ENCODE measurements around the gene CBX4. TPM values are rescaled to one million over a fixed set of nuclear protein-coding genes. Genes with fewer than 3 reads are reported as not detected.

The CBX4 gene
- total and polyA plus RNA-seq, 2 of the 13 experiments (the other 11 are each of a cell fraction or from before 2014, with no cell fraction given), result 25.8 to 50.8 TPM

- TF ChIP-seq PRDM15 (CRISPR knock-in tag; IDR thresholded peaks at IDR 0.05) (no peak), NFYB (CRISPR knock-in tag; IDR thresholded peaks at IDR 0.05) (peak; percentile 31; the same call in 1 of the 2 replicates), PCBP1 (IDR thresholded peaks at IDR 0.05; ENCODE audit: borderline replicate concordance, low read depth, low read length) (no peak), CENPX (CRISPR knock-in tag; IDR thresholded peaks at IDR 0.05) (no peak), TEF (CRISPR knock-in tag; IDR thresholded peaks at IDR 0.05) (peak; percentile 92; the same call in 1 of the 2 replicates), GABPB1 (CRISPR knock-in tag; IDR thresholded peaks at IDR 0.05) (peak; percentile 30; the same call in 1 of the 2 replicates), ZNF883 (CRISPR knock-in tag; IDR thresholded peaks at IDR 0.05; ENCODE audit: not compliant biosample characterization) (peak; percentile 46), NR2F2 (IDR thresholded peaks at IDR 0.05; ENCODE audit: borderline replicate concordance, low read depth) (peak; percentile 87), USF2 (IDR thresholded peaks at IDR 0.05; ENCODE audit: low read depth, low read length) (no peak), USF2 (CRISPR knock-in tag; IDR thresholded peaks at IDR 0.05; ENCODE audit: borderline replicate concordance) (no peak), ZFP82 (CRISPR knock-in tag; IDR thresholded peaks at IDR 0.05; ENCODE audit: borderline replicate concordance) (peak; percentile 10; the same call in 1 of the 2 replicates), TEAD2 (CRISPR knock-in tag; IDR thresholded peaks at IDR 0.05) (no peak), CENPBD1 (CRISPR knock-in tag; IDR thresholded peaks at IDR 0.05; ENCODE audit: borderline replicate concordance, low read depth) (no peak), TCF12 (IDR thresholded peaks at IDR 0.05) (no peak), TCF12 (CRISPR knock-in tag; IDR thresholded peaks at IDR 0.05) (0 out of 2 replicates have a peak, but pooled peaks have one; percentile 93), ZSCAN12 (CRISPR knock-in tag; IDR thresholded peaks at IDR 0.05) (0 out of 2 replicates have a peak, but pooled peaks have one; percentile 40), NAIF1 (CRISPR knock-in tag; IDR thresholded peaks at IDR 0.05; ENCODE audit: borderline replicate concordance) (no peak; the same call in 1 of the 2 replicates), KAT7 (CRISPR knock-in tag; IDR thresholded peaks at IDR 0.05; ENCODE audit: borderline replicate concordance) (no peak; the same call in 1 of the 2 replicates), ZNF724P (CRISPR knock-in tag; IDR thresholded peaks at IDR 0.05; ENCODE audit: borderline replicate concordance) (no peak), FUBP1 (CRISPR knock-in tag; IDR thresholded peaks at IDR 0.05; ENCODE audit: borderline replicate concordance) (peak; percentile 53; the same call in 1 of the 2 replicates), SNAPC2 (CRISPR knock-in tag; IDR thresholded peaks at IDR 0.05) (no peak)
Observed at GRCh38 chr17:79822583-79823124, 16.6 kb downstream of the CBX4 start (continued).
